GM18502 (cell line): ENCODE results near the gene DCST1.

Experiments used
- ATAC-seq: cut with Tn5 transposase; IDR thresholded peaks from one replicate; pipeline ENCODE4 v1.9.1; 2021; ENCODE audit warnings: mild to moderate bottlenecking; ENCODE audit not compliant: unreplicated experiment, poor library complexity

Gene DCST1

GRCh38 chr1:155050560-155051341 is 17.1 kb downstream of the DCST1 start, which contains the start of gene ADAM15:
Gene ADAM15, plus strand, starts transcription at chr1:155051316. Its CDS starts 71 bp downstream, at chr1:155051387.
- ATAC-seq: peak; percentile 66

- ATAC-seq: peak; percentile 17
Observed at GRCh38 chr1:155051342-155051776, 17.7 kb downstream of the DCST1 start.

- ATAC-seq: no peak
Observed at GRCh38 chr1:155051777-155052398, 18.3 kb downstream of the DCST1 start.

GRCh38 chr1:155052439-155053395 is 19.1 kb downstream of the DCST1 start:
- ATAC-seq: no peak

GRCh38 chr1:155053531-155054105 is 20.0 kb downstream of the DCST1 start:
- no peak for ATAC-seq

- ATAC-seq: no peak
Observed at GRCh38 chr1:155057104-155057503, 23.5 kb downstream of the DCST1 start.

GRCh38 chr1:155057788-155058211 is 24.2 kb downstream of the DCST1 start:
- no peak for ATAC-seq

- ATAC-seq: no peak
Observed at GRCh38 chr1:155060736-155061135, 27.1 kb downstream of the DCST1 start.

GRCh38 chr1:155061381-155062150 is 27.9 kb downstream of the DCST1 start:
- ATAC-seq: peak; percentile 34

- ATAC-seq: no peak
Observed at GRCh38 chr1:155062151-155062686, 28.6 kb downstream of the DCST1 start.

GRCh38 chr1:155062702-155063411 is 29.2 kb downstream of the DCST1 start:
- no peak for ATAC-seq

GRCh38 chr1:155063550-155064110 is 30.0 kb downstream of the DCST1 start, which contains the start of gene EFNA4:
Gene EFNA4, plus strand, starts transcription at chr1:155063740. Its CDS starts 84 bp downstream, at chr1:155063824.
- ATAC-seq: peak; percentile 77

- ATAC-seq: peak; percentile 18
Observed at GRCh38 chr1:155064111-155064831, 30.6 kb downstream of the DCST1 start.

GRCh38 chr1:155064832-155065429 is 31.3 kb downstream of the DCST1 start:
- no peak for ATAC-seq

GRCh38 chr1:155066777-155067176 is 33.2 kb downstream of the DCST1 start:
- no peak for ATAC-seq

GRCh38 chr1:155068599-155068998 is 35.0 kb downstream of the DCST1 start:
- no peak for ATAC-seq

- ATAC-seq: no peak
Observed at GRCh38 chr1:155069551-155070157, 36.0 kb downstream of the DCST1 start.
